ENCODE data around the gene EMC9. TPM values are rescaled to one million over a fixed set of nuclear protein-coding genes. Genes with fewer than 3 reads are reported as not detected.
A peak's percentile ranks its signal among the peaks of the same experiment; 100 is the strongest.

Gene EMC9
- polyA plus RNA-seq, 1 donor (not counting 4 experiments of a cell fraction or from before 2014, with no cell fraction given): 11.0 TPM

GRCh38 chr14:24164518-24164991 is 23.2 kb upstream of the EMC9 start:
- Histone ChIP-seq H3K9me1 (ENCODE audit: control insufficient read depth, extremely low read depth, insufficient read depth, low read length) (no peaks in the 10 kb centered on the region), H3K27me3 (ENCODE audit: control insufficient read depth, extremely low read depth, insufficient read depth, low read length) (no peaks in the 10 kb centered on the region), H3K9ac (ENCODE audit: control insufficient read depth, extremely low read depth, insufficient read depth, low read length) (no peak overlapping the region), H3K9me3 (ENCODE audit: control insufficient read depth, low read depth, low read length) (no peaks in the 10 kb centered on the region), H3K4me1 (ENCODE audit: control insufficient read depth, extremely low read depth, insufficient read depth, low read length) (peaks cover 29% of the 10 kb centered on the region), H3K27ac (ENCODE audit: control insufficient read depth, insufficient read depth, low read length) (no peak overlapping the region), H2AFZ (ENCODE audit: control insufficient read depth, low read length) (no peak overlapping the region), H3K79me2 (ENCODE audit: control insufficient read depth, insufficient read depth, low read length) (peaks cover 32% of the 10 kb centered on the region), H3K4me2 (ENCODE audit: control insufficient read depth, extremely low read depth, insufficient read depth, low read depth, low read length) (no peak overlapping the region), H3K4me3 (ENCODE audit: control insufficient read depth in 2 of 3, extremely low read depth in 1 of 3, insufficient read depth in 2 of 3, low read depth in 1 of 3, low read length in 3 of 3) (no peak overlapping the region), H4K20me1 (ENCODE audit: control insufficient read depth, extremely low read depth, insufficient read depth, low read length) (no peaks in the 10 kb centered on the region), H3K36me3 (ENCODE audit: control insufficient read depth in 2 of 2, extremely low read depth in 1 of 2, insufficient read depth in 2 of 2, low read length in 2 of 2) (peaks cover 45 to 51% of the 10 kb centered on the region in 2 experiments)
- no peak for TF ChIP-seq EZH2 (IDR thresholded peaks at IDR 0.05; ENCODE audit: low read length)
- no peak for TF ChIP-seq CTCF (optimal IDR thresholded peaks at IDR 0.05 in 1 of 3, IDR thresholded peaks at IDR 0.05 in 1 of 3, conservative IDR thresholded peaks at IDR 0.05 in 1 of 3; ENCODE audit: extremely low read depth in 1 of 3, insufficient read depth in 2 of 3, low read length in 3 of 3)
- DNase-seq (ENCODE audit: low read depth, low spot score) (no peak), FAIRE-seq (no peak)
- dilution Hi-C loops (cut with MboI; ENCODE audit: extremely low pct_ligation_motif_present, low sequenced_read_pairs): no loop called here

- dilution Hi-C loops (cut with MboI; ENCODE audit: extremely low pct_ligation_motif_present, low sequenced_read_pairs): no loop called here
Measured at GRCh38 chr14:24162093-24162492, 20.7 kb upstream of the EMC9 start.

More at GRCh38 chr14:24162093-24162492, 20.7 kb upstream of the EMC9 start:
- H3K9me3 ChIP-seq (ENCODE audit: control insufficient read depth, low read depth, low read length): no peaks in the 10 kb centered on the region
- H3K9me1 ChIP-seq (ENCODE audit: control insufficient read depth, extremely low read depth, insufficient read depth, low read length): no peaks in the 10 kb centered on the region
- H3K27ac ChIP-seq (ENCODE audit: control insufficient read depth, insufficient read depth, low read length): peak overlapping the region; percentile 99
- FAIRE-seq (no peak), DNase-seq (ENCODE audit: low read depth, low spot score) (no peak)
- peaks cover 53 to 58% of the 10 kb centered on the region in 2 experiments for H3K36me3 ChIP-seq (ENCODE audit: control insufficient read depth in 2 of 2, extremely low read depth in 1 of 2, insufficient read depth in 2 of 2, low read length in 2 of 2)
- peaks cover 29% of the 10 kb centered on the region for H3K4me1 ChIP-seq (ENCODE audit: control insufficient read depth, extremely low read depth, insufficient read depth, low read length)
- H3K4me2 ChIP-seq (ENCODE audit: control insufficient read depth, extremely low read depth, insufficient read depth, low read depth, low read length): peak overlapping the region; percentile 100
- peak overlapping the region; percentile 72 to 96 (median 95) for H3K4me3 ChIP-seq (ENCODE audit: control insufficient read depth in 2 of 3, extremely low read depth in 1 of 3, insufficient read depth in 2 of 3, low read depth in 1 of 3, low read length in 3 of 3)
- H2AFZ ChIP-seq (ENCODE audit: control insufficient read depth, low read length): no peak overlapping the region
- no peaks in the 10 kb centered on the region for H4K20me1 ChIP-seq (ENCODE audit: control insufficient read depth, extremely low read depth, insufficient read depth, low read length)
- peaks cover 32% of the 10 kb centered on the region for H3K79me2 ChIP-seq (ENCODE audit: control insufficient read depth, insufficient read depth, low read length)
- no peak for TF ChIP-seq EZH2 (IDR thresholded peaks at IDR 0.05; ENCODE audit: low read length)
- TF ChIP-seq CTCF (optimal IDR thresholded peaks at IDR 0.05 in 1 of 3, IDR thresholded peaks at IDR 0.05 in 1 of 3, conservative IDR thresholded peaks at IDR 0.05 in 1 of 3; ENCODE audit: extremely low read depth in 1 of 3, insufficient read depth in 2 of 3, low read length in 3 of 3): no peak
- peak overlapping the region; percentile 100 for H3K9ac ChIP-seq (ENCODE audit: control insufficient read depth, extremely low read depth, insufficient read depth, low read length)
- H3K27me3 ChIP-seq (ENCODE audit: control insufficient read depth, extremely low read depth, insufficient read depth, low read length): no peaks in the 10 kb centered on the region
